ENCODE results near the gene CYFIP2.

The CYFIP2 gene

GRCh38 chr5:157289164-157289819 is 23.4 kb downstream of the CYFIP2 start:
- WGBS (ENCODE audit: extremely low coverage, insufficient coverage, insufficient read length), result no CpG with 5 or more reads among the region's 9 CpGs
- Histone ChIP-seq H3K4me2 (ENCODE audit: low read length) (no peak overlapping the region), H2BK12ac (ENCODE audit: low read length) (no peak overlapping the region)

GRCh38 chr5:157290156-157290980 is 24.4 kb downstream of the CYFIP2 start:
- Histone ChIP-seq H3K4me1 (ENCODE audit: control insufficient read depth in 1 of 2, insufficient read depth in 2 of 2, low read length in 2 of 2) (peaks cover 12 to 14% of the 10 kb centered on the region in 2 experiments), H3K79me2 (ENCODE audit: control insufficient read depth, insufficient read depth, low read length, poor library complexity) (no peaks in the 10 kb centered on the region), H3K18ac (ENCODE audit: low read length) (no peak overlapping the region), H4K91ac (ENCODE audit: low read depth, low read length) (no peak overlapping the region), H3K14ac (ENCODE audit: low read length) (no peak overlapping the region), H3K9me3 (ENCODE audit: insufficient read depth, low read depth, low read length) (no peaks in the 10 kb centered on the region), H2BK120ac (ENCODE audit: insufficient read depth, low read length, poor library complexity) (no peak overlapping the region), H2BK5ac (ENCODE audit: low read depth, low read length, poor library complexity) (no peak overlapping the region), H2BK12ac (ENCODE audit: low read length) (no peak overlapping the region), H4K12ac (ENCODE audit: low read depth, low read length) (no peak overlapping the region), H3K4ac (ENCODE audit: low read depth, low read length) (no peak overlapping the region), H3K27me3 (ENCODE audit: insufficient read depth, low read length) (no peaks in the 10 kb centered on the region), H2AK5ac (ENCODE audit: low read length) (no peak overlapping the region), H3K4me3 (ENCODE audit: low read depth, low read length) (no peak overlapping the region), H3K27ac (ENCODE audit: low read depth, low read length) (no peak overlapping the region), H3K23ac (ENCODE audit: low read length) (no peak overlapping the region), H3K79me1 (ENCODE audit: low read length) (no peaks in the 10 kb centered on the region), H3K9ac (ENCODE audit: low read length) (no peak overlapping the region), H2AFZ (ENCODE audit: insufficient read depth, low read length, poor library complexity) (no peak overlapping the region), H4K8ac (ENCODE audit: low read depth, low read length) (no peak overlapping the region), H3K4me2 (ENCODE audit: low read length) (no peak overlapping the region), H3K36me3 (ENCODE audit: control insufficient read depth in 1 of 2, insufficient read depth in 2 of 2, low read length in 2 of 2) (no peaks in the 10 kb centered on the region)
- peak; percentile 96 to 98 for DNase-seq
- no CpG with 5 or more reads among the region's 6 CpGs for WGBS (ENCODE audit: extremely low coverage, insufficient coverage, insufficient read length)

More at GRCh38 chr5:157289164-157289819, 23.4 kb downstream of the CYFIP2 start:
- Histone ChIP-seq H3K4ac (ENCODE audit: low read depth, low read length) (no peak overlapping the region), H4K8ac (ENCODE audit: low read depth, low read length) (no peak overlapping the region), H2BK5ac (ENCODE audit: low read depth, low read length, poor library complexity) (no peak overlapping the region), H3K79me2 (ENCODE audit: control insufficient read depth, insufficient read depth, low read length, poor library complexity) (no peaks in the 10 kb centered on the region), H3K18ac (ENCODE audit: low read length) (no peak overlapping the region), H3K27ac (ENCODE audit: low read depth, low read length) (no peak overlapping the region), H3K79me1 (ENCODE audit: low read length) (no peaks in the 10 kb centered on the region), H2AK5ac (ENCODE audit: low read length) (no peak overlapping the region), H3K14ac (ENCODE audit: low read length) (no peak overlapping the region), H2BK120ac (ENCODE audit: insufficient read depth, low read length, poor library complexity) (no peak overlapping the region), H3K36me3 (ENCODE audit: control insufficient read depth in 1 of 2, insufficient read depth in 2 of 2, low read length in 2 of 2) (no peaks in the 10 kb centered on the region), H3K9me3 (ENCODE audit: insufficient read depth, low read depth, low read length) (no peaks in the 10 kb centered on the region), H3K23ac (ENCODE audit: low read length) (no peak overlapping the region), H2AFZ (ENCODE audit: insufficient read depth, low read length, poor library complexity) (no peak overlapping the region), H4K91ac (ENCODE audit: low read depth, low read length) (no peak overlapping the region), H3K27me3 (ENCODE audit: insufficient read depth, low read length) (no peaks in the 10 kb centered on the region), H4K12ac (ENCODE audit: low read depth, low read length) (no peak overlapping the region), H3K9ac (ENCODE audit: low read length) (no peak overlapping the region), H3K4me3 (ENCODE audit: low read depth, low read length) (no peak overlapping the region), H3K4me1 (ENCODE audit: control insufficient read depth in 1 of 2, insufficient read depth in 2 of 2, low read length in 2 of 2) (peaks cover 12 to 14% of the 10 kb centered on the region in 2 experiments)
- peak; percentile 55 to 61 for DNase-seq

DNA sequence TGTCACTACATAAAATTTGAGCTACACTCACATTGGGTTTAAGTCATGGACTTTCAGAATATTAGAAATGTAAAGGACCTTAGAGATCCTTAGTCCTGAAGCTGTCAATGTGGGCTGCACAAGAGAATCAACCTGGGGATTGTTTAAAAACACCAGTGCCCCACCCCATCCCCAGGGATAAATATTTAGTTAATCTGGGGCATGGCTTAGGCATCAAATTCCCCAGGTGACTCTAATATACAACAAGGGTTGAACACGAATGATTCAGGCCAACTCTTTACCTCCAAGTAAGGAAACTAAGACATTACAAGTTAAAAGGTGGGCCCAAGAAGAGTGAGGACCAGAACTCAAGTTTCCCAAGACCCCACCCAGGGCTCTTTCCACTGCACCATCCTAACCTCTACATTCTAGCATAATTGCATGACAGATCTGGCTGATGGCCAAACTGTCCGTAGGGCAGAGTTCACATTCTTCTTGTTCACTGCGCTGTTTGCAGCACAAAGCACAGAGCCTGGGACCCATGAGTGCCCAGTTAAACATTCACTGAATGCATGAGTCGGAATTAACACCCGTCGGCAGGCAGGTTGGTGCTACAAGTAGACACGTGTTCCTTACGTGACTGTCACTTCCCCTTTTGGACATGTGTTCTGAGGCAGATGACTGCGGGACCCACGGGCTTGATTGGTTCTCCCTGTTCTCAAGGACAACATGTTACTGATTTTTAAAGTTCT is 25.2 kb downstream of the CYFIP2 start:
- Histone ChIP-seq H2AFZ (ENCODE audit: insufficient read depth, low read length, poor library complexity) (no peak overlapping the region), H3K27me3 (ENCODE audit: insufficient read depth, low read length) (no peaks in the 10 kb centered on the region), H3K18ac (ENCODE audit: low read length) (no peak overlapping the region), H3K79me2 (ENCODE audit: control insufficient read depth, insufficient read depth, low read length, poor library complexity) (no peaks in the 10 kb centered on the region), H3K4ac (ENCODE audit: low read depth, low read length) (no peak overlapping the region), H2BK5ac (ENCODE audit: low read depth, low read length, poor library complexity) (no peak overlapping the region), H3K23ac (ENCODE audit: low read length) (no peak overlapping the region), H4K12ac (ENCODE audit: low read depth, low read length) (no peak overlapping the region), H2BK120ac (ENCODE audit: insufficient read depth, low read length, poor library complexity) (no peak overlapping the region), H4K8ac (ENCODE audit: low read depth, low read length) (no peak overlapping the region), H3K4me1 (ENCODE audit: control insufficient read depth in 1 of 2, insufficient read depth in 2 of 2, low read length in 2 of 2) (peaks cover 12 to 14% of the 10 kb centered on the region in 2 experiments), H3K36me3 (ENCODE audit: control insufficient read depth in 1 of 2, insufficient read depth in 2 of 2, low read length in 2 of 2) (no peaks in the 10 kb centered on the region), H3K9me3 (ENCODE audit: insufficient read depth, low read depth, low read length) (no peaks in the 10 kb centered on the region), H3K27ac (ENCODE audit: low read depth, low read length) (no peak overlapping the region), H3K4me3 (ENCODE audit: low read depth, low read length) (no peak overlapping the region), H3K9ac (ENCODE audit: low read length) (no peak overlapping the region), H2AK5ac (ENCODE audit: low read length) (no peak overlapping the region), H3K4me2 (ENCODE audit: low read length) (no peak overlapping the region), H3K14ac (ENCODE audit: low read length) (no peak overlapping the region), H2BK12ac (ENCODE audit: low read length) (no peak overlapping the region), H4K91ac (ENCODE audit: low read depth, low read length) (no peak overlapping the region), H3K79me1 (ENCODE audit: low read length) (no peaks in the 10 kb centered on the region)
- WGBS (ENCODE audit: extremely low coverage, insufficient coverage, insufficient read length), result no CpG with 5 or more reads among the region's 10 CpGs
- DNase-seq, result peak; percentile 98 to 100

GRCh38 chr5:157292599-157292998 is 26.7 kb downstream of the CYFIP2 start:
- Histone ChIP-seq H3K14ac (ENCODE audit: low read length) (no peak overlapping the region), H3K4ac (ENCODE audit: low read depth, low read length) (no peak overlapping the region), H4K12ac (ENCODE audit: low read depth, low read length) (no peak overlapping the region), H4K8ac (ENCODE audit: low read depth, low read length) (no peak overlapping the region), H2BK12ac (ENCODE audit: low read length) (no peak overlapping the region), H3K9ac (ENCODE audit: low read length) (no peak overlapping the region), H2BK120ac (ENCODE audit: insufficient read depth, low read length, poor library complexity) (no peak overlapping the region), H2BK5ac (ENCODE audit: low read depth, low read length, poor library complexity) (no peak overlapping the region), H3K36me3 (ENCODE audit: control insufficient read depth in 1 of 2, insufficient read depth in 2 of 2, low read length in 2 of 2) (no peaks in the 10 kb centered on the region), H3K4me1 (ENCODE audit: control insufficient read depth in 1 of 2, insufficient read depth in 2 of 2, low read length in 2 of 2) (peaks cover 12 to 14% of the 10 kb centered on the region in 2 experiments), H3K18ac (ENCODE audit: low read length) (no peak overlapping the region), H3K27ac (ENCODE audit: low read depth, low read length) (no peak overlapping the region), H3K4me3 (ENCODE audit: low read depth, low read length) (no peak overlapping the region), H2AFZ (ENCODE audit: insufficient read depth, low read length, poor library complexity) (no peak overlapping the region), H3K9me3 (ENCODE audit: insufficient read depth, low read depth, low read length) (no peaks in the 10 kb centered on the region), H2AK5ac (ENCODE audit: low read length) (no peak overlapping the region), H3K79me1 (ENCODE audit: low read length) (no peaks in the 10 kb centered on the region), H3K27me3 (ENCODE audit: insufficient read depth, low read length) (no peaks in the 10 kb centered on the region), H3K23ac (ENCODE audit: low read length) (no peak overlapping the region), H4K91ac (ENCODE audit: low read depth, low read length) (no peak overlapping the region), H3K4me2 (ENCODE audit: low read length) (no peak overlapping the region), H3K79me2 (ENCODE audit: control insufficient read depth, insufficient read depth, low read length, poor library complexity) (no peaks in the 10 kb centered on the region)
- DNase-seq, result peak in 1 of 2 donors; percentile 28
- no CpG with 5 or more reads among the region's 3 CpGs for WGBS (ENCODE audit: extremely low coverage, insufficient coverage, insufficient read length)
